H9 (cell line): ENCODE measurements around the gene CFAP43. TPM values are rescaled to one million over a fixed set of nuclear protein-coding genes. Genes with fewer than 3 reads are reported as not detected.

Source experiments
- DNase-seq: peaks from one replicate; pipeline ENCODE4 v3.0.0-alpha.2; 2017
- H2AFZ ChIP-seq: one replicate; pipeline ENCODE4 v1.6.1; 2013; ENCODE audit warnings: mild to moderate bottlenecking, low read length, control low read depth, moderate library complexity
- H2AK5ac ChIP-seq: 2 replicates; pipeline ENCODE4 v1.6.1; 2013; ENCODE audit warnings: low read length, control low read depth, mixed read lengths; ENCODE audit not compliant: insufficient read length
- H2BK120ac ChIP-seq: one replicate; pipeline ENCODE4 v1.6.1; 2013; ENCODE audit warnings: low read depth, mild to moderate bottlenecking, low read length, control low read depth, inconsistent platforms; ENCODE audit not compliant: poor library complexity, severe bottlenecking
- H2BK12ac ChIP-seq: 2 replicates; pipeline ENCODE4 v1.6.1; 2013; ENCODE audit warnings: low read length, control low read depth, mixed read lengths, low read depth; ENCODE audit not compliant: insufficient read length
- H2BK15ac ChIP-seq: 2 replicates; pipeline ENCODE4 v1.6.1; 2013; ENCODE audit warnings: low read depth, low read length, control low read depth
- H2BK20ac ChIP-seq: one replicate; pipeline ENCODE4 v1.6.1; 2013; ENCODE audit warnings: low read depth, mild to moderate bottlenecking, low read length, control low read depth, inconsistent platforms; ENCODE audit not compliant: poor library complexity, severe bottlenecking
- H2BK5ac ChIP-seq: 2 replicates; pipeline ENCODE4 v1.6.1; 2013; ENCODE audit warnings: low read length, control low read depth, mixed read lengths; ENCODE audit not compliant: insufficient read length
- H3K14ac ChIP-seq: 2 replicates; pipeline ENCODE4 v1.6.1; 2013; ENCODE audit warnings: low read length, control low read depth; ENCODE audit not compliant: insufficient read depth
- H3K18ac ChIP-seq: 2 replicates; pipeline ENCODE4 v1.6.1; 2013; ENCODE audit warnings: low read depth, mild to moderate bottlenecking, mixed read lengths, low read length, control low read depth; ENCODE audit not compliant: insufficient read length
- H3K23ac ChIP-seq: 2 replicates; pipeline ENCODE4 v1.6.1; 2013; ENCODE audit warnings: low read length, control low read depth, mixed read lengths, low read depth; ENCODE audit not compliant: insufficient read length
- H3K23me2 ChIP-seq: 2 replicates; pipeline ENCODE4 v1.6.1; 2013; ENCODE audit warnings: low read depth, mild to moderate bottlenecking, mixed read lengths, low read length, control low read depth; ENCODE audit not compliant: insufficient read length, poor library complexity, severe bottlenecking
- H3K27ac ChIP-seq: 2 replicates; pipeline ENCODE4 v1.5.1; 2013; ENCODE audit warnings: low read length, control low read depth, mixed read lengths, low read depth; ENCODE audit not compliant: insufficient read length
- H3K27me3 ChIP-seq: 2 replicates; pipeline ENCODE4 v1.6.1; 2013; ENCODE audit warnings: low read length, control low read depth, inconsistent platforms; ENCODE audit not compliant: insufficient read depth
- H3K4ac ChIP-seq: 2 replicates; pipeline ENCODE4 v1.6.1; 2013; ENCODE audit warnings: low read depth, mild to moderate bottlenecking, control low read depth, inconsistent platforms, low read length, moderate library complexity
- H3K4me1 ChIP-seq: 2 replicates; pipeline ENCODE4 v1.6.1; 2013; ENCODE audit warnings: low read length, control low read depth, inconsistent platforms; ENCODE audit not compliant: insufficient read depth
- H3K4me2 ChIP-seq: 2 replicates; pipeline ENCODE4 v1.6.1; 2013; ENCODE audit warnings: low read length, control low read depth, mixed read lengths; ENCODE audit not compliant: insufficient read length, insufficient read depth
- H3K56ac ChIP-seq: 2 replicates; pipeline ENCODE4 v1.6.1; 2013; ENCODE audit warnings: low read depth, mild to moderate bottlenecking, mixed read lengths, low read length, control low read depth; ENCODE audit not compliant: insufficient read length
- H3K79me1 ChIP-seq: 2 replicates; pipeline ENCODE4 v1.6.1; 2013; ENCODE audit warnings: low read depth, mild to moderate bottlenecking, moderate library complexity, low read length, control low read depth, inconsistent platforms; ENCODE audit not compliant: insufficient read depth, poor library complexity, severe bottlenecking
- H3K79me2 ChIP-seq: 2 replicates; pipeline ENCODE4 v1.6.1; 2013; ENCODE audit warnings: low read length, control low read depth, inconsistent platforms; ENCODE audit not compliant: insufficient read depth
- H3K9ac ChIP-seq: 2 replicates; pipeline ENCODE4 v1.6.1; 2013; ENCODE audit warnings: low read length, control low read depth, mixed read lengths; ENCODE audit not compliant: insufficient read length; ENCODE audit errors: extremely low read depth
- H3K9me3 ChIP-seq: one replicate; pipeline ENCODE4 v1.6.1; 2013; ENCODE audit warnings: low read depth, low read length, inconsistent platforms; ENCODE audit not compliant: control insufficient read depth
- H3T11ph ChIP-seq: one replicate; pipeline ENCODE4 v1.6.1; 2013; ENCODE audit warnings: mild to moderate bottlenecking, low read length, control low read depth, inconsistent platforms
- H4K20me1 ChIP-seq: one replicate; pipeline ENCODE4 v1.6.1; 2013; ENCODE audit not compliant: control insufficient read depth, insufficient read length, insufficient read depth
- H4K5ac ChIP-seq: 2 replicates; pipeline ENCODE4 v1.6.1; 2013; ENCODE audit warnings: low read depth, mild to moderate bottlenecking, mixed read lengths, low read length, control low read depth; ENCODE audit not compliant: insufficient read length
- H4K8ac ChIP-seq: replicated peaks from 2 replicates; pipeline ENCODE4 v1.6.1; 2013; ENCODE audit warnings: low read length, control low read depth, mixed read lengths, low read depth; ENCODE audit not compliant: insufficient read length
- H4K91ac ChIP-seq: 2 replicates; pipeline ENCODE4 v1.6.1; 2013; ENCODE audit warnings: low read depth, mild to moderate bottlenecking, moderate library complexity, mixed read lengths, low read length, control low read depth; ENCODE audit not compliant: insufficient read length
- H3K27ac Mint-ChIP-seq, 3 experiments: 2 replicates in 2 of 3; 3 replicates in 1 of 3; pipeline ENCODE4 v1.8.0; 2020 to 2021; ENCODE audit warnings: mixed read lengths in 3 of 3, mild to moderate bottlenecking in 1 of 3, moderate library complexity in 1 of 3
- H3K27me3 Mint-ChIP-seq: 2 replicates; pipeline ENCODE4 v1.8.0; 2021; ENCODE audit warnings: low read depth, mild to moderate bottlenecking, moderate library complexity, mixed read lengths
- H3K36me3 Mint-ChIP-seq, 3 experiments: 2 replicates in 2 of 3; 3 replicates in 1 of 3; pipeline ENCODE4 v1.8.0; 2020 to 2021; ENCODE audit warnings: low read depth in 3 of 3, mixed read lengths in 3 of 3; ENCODE audit not compliant: insufficient read depth in 1 of 3
- H3K4me1 Mint-ChIP-seq, 2 experiments: 2 replicates each; pipeline ENCODE4 v1.8.0; 2020; ENCODE audit warnings: mixed read lengths in 2 of 2
- H3K4me3 Mint-ChIP-seq, 2 experiments: 2 replicates in 1 of 2; 3 replicates in 1 of 2; pipeline ENCODE4 v1.8.0; 2020 to 2021; ENCODE audit warnings: mild to moderate bottlenecking in 2 of 2, mixed read lengths in 2 of 2, moderate library complexity in 1 of 2
- H3K9me3 Mint-ChIP-seq, 2 experiments: 2 replicates in 1 of 2; 3 replicates in 1 of 2; pipeline ENCODE4 v1.8.0; 2020; ENCODE audit warnings: mild to moderate bottlenecking in 2 of 2, mixed read lengths in 2 of 2, moderate library complexity in 1 of 2
- WGBS: extraction: QIAGEN DNeasy Blood & Tissue Kit; methylation state at CpG from one replicate; pipeline ENCODE4 v1.1.7; 2013; ENCODE audit warnings: missing lambda C conversion rate, low lambda C conversion rate, mixed read lengths; ENCODE audit not compliant: insufficient read length; ENCODE audit errors: extremely low coverage; 5-methylcytosine and 5-hydroxymethylcytosine counted together
- total RNA-seq: library from RNA; stranded (reverse); gene quantifications from 2 replicates; pipeline ENCODE4 v1.2.1, GENCODE V29; 2021
- TF ChIP-seq, protein P1 (sequence below): fragments of 200-600 bp; sonication (generic); conservative IDR thresholded peaks from 3 replicates; pipeline ENCODE4 v1.8.0; 2021; ENCODE audit warnings: antibody characterized with exemption, mild to moderate bottlenecking

The CFAP43 gene
- total RNA-seq, 1 experiment from 2014 or later = 0.26 TPM

GRCh38 chr10:104081998-104082397 lies 150.2 kb downstream of the CFAP43 start:
- H3K4me2 ChIP-seq = no peak overlapping the region
- no peak overlapping the region for H2AFZ ChIP-seq
- H3K79me2 ChIP-seq = no peaks in the 10 kb centered on the region

More at GRCh38 chr10:104081998-104082397, 150.2 kb downstream of the CFAP43 start:
- H3K27me3 Mint-ChIP-seq = no peaks in the 10 kb centered on the region
- no peak overlapping the region for H2BK15ac ChIP-seq
- no peaks in the 10 kb centered on the region for H3K27me3 ChIP-seq
- no peak overlapping the region for H2BK120ac ChIP-seq
- H3K14ac ChIP-seq = no peak overlapping the region
- H3K9me3 ChIP-seq = no peaks in the 10 kb centered on the region
- no peak overlapping the region for H3K23ac ChIP-seq
- TF ChIP-seq, protein P1, sequence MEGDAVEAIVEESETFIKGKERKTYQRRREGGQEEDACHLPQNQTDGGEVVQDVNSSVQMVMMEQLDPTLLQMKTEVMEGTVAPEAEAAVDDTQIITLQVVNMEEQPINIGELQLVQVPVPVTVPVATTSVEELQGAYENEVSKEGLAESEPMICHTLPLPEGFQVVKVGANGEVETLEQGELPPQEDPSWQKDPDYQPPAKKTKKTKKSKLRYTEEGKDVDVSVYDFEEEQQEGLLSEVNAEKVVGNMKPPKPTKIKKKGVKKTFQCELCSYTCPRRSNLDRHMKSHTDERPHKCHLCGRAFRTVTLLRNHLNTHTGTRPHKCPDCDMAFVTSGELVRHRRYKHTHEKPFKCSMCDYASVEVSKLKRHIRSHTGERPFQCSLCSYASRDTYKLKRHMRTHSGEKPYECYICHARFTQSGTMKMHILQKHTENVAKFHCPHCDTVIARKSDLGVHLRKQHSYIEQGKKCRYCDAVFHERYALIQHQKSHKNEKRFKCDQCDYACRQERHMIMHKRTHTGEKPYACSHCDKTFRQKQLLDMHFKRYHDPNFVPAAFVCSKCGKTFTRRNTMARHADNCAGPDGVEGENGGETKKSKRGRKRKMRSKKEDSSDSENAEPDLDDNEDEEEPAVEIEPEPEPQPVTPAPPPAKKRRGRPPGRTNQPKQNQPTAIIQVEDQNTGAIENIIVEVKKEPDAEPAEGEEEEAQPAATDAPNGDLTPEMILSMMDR = no peak
- H3K36me3 Mint-ChIP-seq = no peaks in the 10 kb centered on the region
- H3K4ac ChIP-seq = no peak overlapping the region
- H3K27ac Mint-ChIP-seq = no peak overlapping the region
- peaks cover 27 to 28% of the 10 kb centered on the region in 2 experiments for H3K4me1 Mint-ChIP-seq
- no peak overlapping the region for H3K18ac ChIP-seq
- H2BK20ac ChIP-seq = no peak overlapping the region
- H3K23me2 ChIP-seq = no peaks in the 10 kb centered on the region
- no peaks in the 10 kb centered on the region for H3K79me1 ChIP-seq
- H3K4me3 Mint-ChIP-seq = no peak overlapping the region
- no peak overlapping the region for H2BK5ac ChIP-seq
- H3K56ac ChIP-seq = no peak overlapping the region
- H4K8ac ChIP-seq = no peak overlapping the region
- no CpG with 5 or more reads among the region's 5 CpGs for WGBS
- no peak overlapping the region for H3T11ph ChIP-seq
- no peaks in the 10 kb centered on the region for H3K9me3 Mint-ChIP-seq
- no peak overlapping the region for H2AK5ac ChIP-seq
- H4K91ac ChIP-seq = no peak overlapping the region
- no peaks in the 10 kb centered on the region for H4K20me1 ChIP-seq
- no peak overlapping the region for H3K27ac ChIP-seq
- H2BK12ac ChIP-seq = no peak overlapping the region
- no peak overlapping the region for H3K9ac ChIP-seq
- no peaks in the 10 kb centered on the region for H3K4me1 ChIP-seq
- DNase-seq = no peak
- no peak overlapping the region for H4K5ac ChIP-seq
